Fibroblast of lung (primary cell): ENCODE measurements around the gene CDC25A. TPM values are rescaled to one million over a fixed set of nuclear protein-coding genes. Genes with fewer than 3 reads are reported as not detected.

Experiments
- DNase-seq, 2 donors: peaks; one replicate each; pipeline versions ENCODE4 v3.0.0 to v3.0.0-alpha.2; 2010; ENCODE audit warnings: low read depth in 2 of 2
- H2AFZ ChIP-seq: 2 replicates; pipeline ENCODE4 v1.5.1; 2012; ENCODE audit warnings: low read length, control low read depth, inconsistent platforms
- H3K27ac ChIP-seq: 2 replicates; pipeline ENCODE4 v1.5.1; 2011; ENCODE audit warnings: low read length, control low read depth; ENCODE audit not compliant: insufficient read depth
- H3K27me3 ChIP-seq: 2 replicates; pipeline ENCODE4 v1.5.1; 2011; ENCODE audit warnings: mild to moderate bottlenecking, low read length; ENCODE audit not compliant: control insufficient read depth, insufficient read depth
- H3K36me3 ChIP-seq: 2 replicates; pipeline ENCODE4 v1.5.1; 2011; ENCODE audit warnings: low read length; ENCODE audit not compliant: control insufficient read depth, insufficient read depth
- H3K4me1 ChIP-seq: 2 replicates; pipeline ENCODE4 v1.5.1; 2011; ENCODE audit warnings: low read length; ENCODE audit not compliant: control insufficient read depth, insufficient read depth; ENCODE audit errors: extremely low read depth
- H3K4me2 ChIP-seq: 2 replicates; pipeline ENCODE4 v1.5.1; 2011; ENCODE audit warnings: low read length, control low read depth; ENCODE audit not compliant: insufficient read depth; ENCODE audit errors: extremely low read depth
- H3K4me3 ChIP-seq, 4 experiments: fragments of 200-600 bp in 1 of 4; sonication (generic) in 1 of 4; replicated peaks in 1 of 4; 2 replicates each; pipeline ENCODE4 v1.5.1; 2011 to 2016; ENCODE audit warnings: low read length in 4 of 4, low read depth in 3 of 4, mild to moderate bottlenecking in 3 of 4, control low read depth in 2 of 4, inconsistent platforms in 1 of 4, mixed read lengths in 1 of 4; ENCODE audit not compliant: insufficient read depth in 1 of 4; ENCODE audit errors: control extremely low read depth in 1 of 4
- H3K79me2 ChIP-seq: 2 replicates; pipeline ENCODE4 v1.5.1; 2012; ENCODE audit warnings: mild to moderate bottlenecking, low read length, inconsistent platforms; ENCODE audit not compliant: control insufficient read depth, insufficient read depth
- H3K9ac ChIP-seq: 2 replicates; pipeline ENCODE4 v1.5.1; 2011; ENCODE audit warnings: mild to moderate bottlenecking, low read length, control low read depth; ENCODE audit not compliant: insufficient read depth
- H3K9me3 ChIP-seq: 2 replicates; pipeline ENCODE4 v1.5.1; 2012; ENCODE audit warnings: low read depth, low read length; ENCODE audit not compliant: control insufficient read depth, insufficient read depth
- H4K20me1 ChIP-seq: 2 replicates; pipeline ENCODE4 v1.5.1; 2011; ENCODE audit warnings: low read length; ENCODE audit not compliant: control insufficient read depth, insufficient read depth; ENCODE audit errors: extremely low read depth
- EZH2 ChIP-seq: IDR thresholded peaks from 2 replicates; pipeline ENCODE4 v1.5.1; 2012; ENCODE audit warnings: low read length, control low read depth, mild to moderate bottlenecking; ENCODE audit errors: missing control alignments
- polyA plus RNA-seq, 2 donors: library from polyadenylated mRNA; depleted of rRNA in 1 of 2; stranded (reverse) in 1 of 2; unstranded in 1 of 2; fragments of >200 nt; gene quantifications; 2 replicates each; pipeline ENCODE4 v1.2.1, GENCODE V29; 2011 to 2012; ENCODE audit warnings: missing spikeins in 1 of 2
- total RNA-seq: library from RNA; depleted of rRNA; stranded (reverse); fragments of >200 nt; gene quantifications from 2 replicates; pipeline ENCODE4 v1.2.1, GENCODE V29; 2014
- TF ChIP-seq, protein P1 (sequence below), 2 donors: IDR thresholded peaks in 1 of 2; conservative IDR thresholded peaks in 1 of 2; 1 replicate in 1 of 2; 2 replicates in 1 of 2; pipeline ENCODE4 v1.5.1; 2011 to 2012; ENCODE audit warnings: low read length in 2 of 2, control low read depth in 1 of 2, inconsistent platforms in 1 of 2, low read depth in 1 of 2, mild to moderate bottlenecking in 1 of 2

The CDC25A gene
- total and polyA plus RNA-seq, 2 donors (not counting 1 experiment from before 2014, with no cell fraction given), result 1.3 to 3.1 TPM

DNA sequence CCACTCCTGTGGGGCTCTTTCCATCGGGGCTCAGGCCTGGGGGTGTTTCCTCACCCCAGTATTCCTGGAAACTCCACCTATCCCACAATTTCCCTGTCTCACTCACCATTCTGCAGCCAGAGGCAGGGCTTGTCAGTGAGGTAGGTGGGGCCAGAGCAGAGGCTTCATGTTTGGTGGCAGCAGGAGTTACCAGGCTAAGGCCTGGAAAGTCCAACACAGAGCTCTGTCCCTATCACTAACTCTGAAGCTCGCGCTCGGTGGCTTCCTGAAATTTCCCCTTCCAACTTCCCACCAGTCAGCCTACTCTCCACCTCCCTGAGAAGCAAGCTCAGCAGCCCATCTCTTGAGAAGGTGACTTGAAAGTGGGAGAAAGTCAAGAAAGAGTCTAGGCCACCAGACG, 44.2 kb downstream of the CDC25A start:
- H3K27ac ChIP-seq, result no peak overlapping the region
- no peaks in the 10 kb centered on the region for H3K36me3 ChIP-seq
- H3K9me3 ChIP-seq, result no peaks in the 10 kb centered on the region
- H3K9ac ChIP-seq, result no peak overlapping the region
- no peak for TF ChIP-seq EZH2
- TF ChIP-seq, protein P1, sequence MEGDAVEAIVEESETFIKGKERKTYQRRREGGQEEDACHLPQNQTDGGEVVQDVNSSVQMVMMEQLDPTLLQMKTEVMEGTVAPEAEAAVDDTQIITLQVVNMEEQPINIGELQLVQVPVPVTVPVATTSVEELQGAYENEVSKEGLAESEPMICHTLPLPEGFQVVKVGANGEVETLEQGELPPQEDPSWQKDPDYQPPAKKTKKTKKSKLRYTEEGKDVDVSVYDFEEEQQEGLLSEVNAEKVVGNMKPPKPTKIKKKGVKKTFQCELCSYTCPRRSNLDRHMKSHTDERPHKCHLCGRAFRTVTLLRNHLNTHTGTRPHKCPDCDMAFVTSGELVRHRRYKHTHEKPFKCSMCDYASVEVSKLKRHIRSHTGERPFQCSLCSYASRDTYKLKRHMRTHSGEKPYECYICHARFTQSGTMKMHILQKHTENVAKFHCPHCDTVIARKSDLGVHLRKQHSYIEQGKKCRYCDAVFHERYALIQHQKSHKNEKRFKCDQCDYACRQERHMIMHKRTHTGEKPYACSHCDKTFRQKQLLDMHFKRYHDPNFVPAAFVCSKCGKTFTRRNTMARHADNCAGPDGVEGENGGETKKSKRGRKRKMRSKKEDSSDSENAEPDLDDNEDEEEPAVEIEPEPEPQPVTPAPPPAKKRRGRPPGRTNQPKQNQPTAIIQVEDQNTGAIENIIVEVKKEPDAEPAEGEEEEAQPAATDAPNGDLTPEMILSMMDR (conservative IDR thresholded peaks at IDR 0.05 in 1 of 2, IDR thresholded peaks at IDR 0.05 in 1 of 2; ENCODE audit: low read depth in 1 of 2, low read length in 2 of 2), result no peak
- H2AFZ ChIP-seq, result no peak overlapping the region
- no peaks in the 10 kb centered on the region for H4K20me1 ChIP-seq
- H3K27me3 ChIP-seq, result no peaks in the 10 kb centered on the region
- H3K79me2 ChIP-seq, result no peaks in the 10 kb centered on the region
- no peak overlapping the region for H3K4me2 ChIP-seq
- H3K4me3 ChIP-seq, result no peak overlapping the region
- no peaks in the 10 kb centered on the region for H3K4me1 ChIP-seq
- no peak for DNase-seq

DNA sequence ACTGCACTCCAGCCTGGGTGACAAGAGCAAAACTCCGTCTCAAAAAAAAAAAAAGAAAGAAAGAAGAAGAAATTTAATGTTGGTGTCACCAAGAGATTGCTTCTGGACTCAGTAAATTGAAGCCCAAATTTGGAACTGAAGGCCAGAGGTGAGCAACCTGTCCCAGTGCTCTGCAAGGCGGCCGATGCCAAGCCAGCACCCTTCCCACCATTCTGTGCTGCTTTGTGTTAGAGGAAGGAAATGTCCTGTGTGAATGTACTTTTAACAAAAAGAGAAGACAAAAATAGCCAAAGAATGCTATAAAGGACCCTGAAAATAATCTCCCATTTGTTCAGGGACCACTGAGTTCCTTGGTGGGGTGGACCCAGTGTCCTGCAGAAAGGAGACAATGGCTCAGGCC, 44.6 kb downstream of the CDC25A start:
- Histone ChIP-seq H3K36me3 (no peaks in the 10 kb centered on the region), H3K4me3 (no peak overlapping the region), H4K20me1 (no peaks in the 10 kb centered on the region), H3K9ac (no peak overlapping the region), H2AFZ (no peak overlapping the region), H3K9me3 (no peaks in the 10 kb centered on the region), H3K27ac (no peak overlapping the region), H3K4me2 (no peak overlapping the region), H3K79me2 (no peaks in the 10 kb centered on the region), H3K4me1 (no peaks in the 10 kb centered on the region), H3K27me3 (no peaks in the 10 kb centered on the region)
- TF ChIP-seq, protein P1 (conservative IDR thresholded peaks at IDR 0.05 in 1 of 2, IDR thresholded peaks at IDR 0.05 in 1 of 2; ENCODE audit: low read depth in 1 of 2, low read length in 2 of 2), result no peak
- TF ChIP-seq EZH2, result no peak
- DNase-seq, result no peak

DNA sequence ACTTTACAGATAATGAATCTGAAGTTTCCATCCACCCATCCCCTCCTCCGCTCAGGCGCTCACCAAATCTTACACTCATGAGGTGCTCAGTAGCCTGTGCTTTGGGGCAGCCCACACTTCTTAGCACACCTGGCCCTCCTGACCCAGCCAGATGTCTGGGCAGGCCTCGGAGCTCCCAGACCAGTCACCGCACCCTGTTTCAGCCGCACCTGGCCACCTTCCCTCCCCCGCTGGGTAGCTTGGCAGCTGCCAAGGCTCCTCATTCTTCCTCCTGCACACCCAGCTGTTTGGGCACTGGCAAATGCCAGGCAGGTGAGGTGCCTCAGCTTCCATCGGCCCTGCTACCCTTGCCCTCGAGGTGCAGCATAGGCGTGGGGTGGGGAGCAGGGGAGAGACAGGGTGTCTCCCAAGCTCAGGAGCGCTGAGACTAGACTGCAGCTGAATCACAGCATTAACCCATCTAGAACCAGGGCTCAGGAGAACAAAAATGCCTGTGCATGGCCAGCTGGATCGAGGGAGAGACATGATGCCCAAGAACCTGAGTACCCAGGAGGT, 45.8 kb downstream of the CDC25A start:
- Histone ChIP-seq H3K4me3 (no peak overlapping the region), H4K20me1 (no peaks in the 10 kb centered on the region), H3K9ac (no peak overlapping the region), H3K36me3 (no peaks in the 10 kb centered on the region), H3K4me1 (no peaks in the 10 kb centered on the region), H3K9me3 (no peaks in the 10 kb centered on the region), H3K27me3 (no peaks in the 10 kb centered on the region), H3K4me2 (no peak overlapping the region), H3K79me2 (no peaks in the 10 kb centered on the region), H2AFZ (no peak overlapping the region), H3K27ac (no peak overlapping the region)
- no peak for TF ChIP-seq EZH2
- TF ChIP-seq, protein P1 (conservative IDR thresholded peaks at IDR 0.05 in 1 of 2, IDR thresholded peaks at IDR 0.05 in 1 of 2; ENCODE audit: low read depth in 1 of 2, low read length in 2 of 2), result no peak
- no peak for DNase-seq
